HG03354 (cell line): ENCODE data around the gene TLL2.

ENCODE experiments used
- ATAC-seq: cut with Tn5 transposase; IDR thresholded peaks from one replicate; pipeline ENCODE4 v1.9.1; 2021; ENCODE audit warnings: mild to moderate bottlenecking; ENCODE audit not compliant: unreplicated experiment, poor library complexity, severe bottlenecking

Gene TLL2

GRCh38 chr10:96402417-96403305 lies 111.1 kb downstream of the TLL2 start:
- ATAC-seq, result no peak

GRCh38 chr10:96401036-96401435 lies 112.7 kb downstream of the TLL2 start:
- no peak for ATAC-seq

DNA sequence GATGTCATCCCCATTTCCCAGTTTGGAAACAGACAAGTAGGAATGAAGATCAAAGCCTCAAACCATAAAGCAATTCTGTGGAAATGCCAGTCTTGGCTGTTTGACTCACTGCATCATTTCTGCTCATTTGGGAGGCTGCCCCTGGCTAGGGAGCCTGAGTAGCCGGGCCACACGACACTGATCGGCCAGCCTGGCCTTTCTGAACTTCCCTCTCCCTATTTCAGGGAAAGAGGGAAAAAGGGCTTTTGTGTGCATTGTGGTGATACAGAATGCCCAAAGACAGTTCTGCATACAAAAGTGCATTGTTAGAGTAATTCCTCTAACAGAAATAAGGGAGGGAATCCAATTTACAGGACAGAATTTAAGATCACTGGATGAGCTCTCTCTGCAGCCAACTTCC lies 113.3 kb downstream of the TLL2 start:
- no peak for ATAC-seq

- ATAC-seq, result no peak
Measured at GRCh38 chr10:96397902-96398301, 115.8 kb downstream of the TLL2 start.

DNA sequence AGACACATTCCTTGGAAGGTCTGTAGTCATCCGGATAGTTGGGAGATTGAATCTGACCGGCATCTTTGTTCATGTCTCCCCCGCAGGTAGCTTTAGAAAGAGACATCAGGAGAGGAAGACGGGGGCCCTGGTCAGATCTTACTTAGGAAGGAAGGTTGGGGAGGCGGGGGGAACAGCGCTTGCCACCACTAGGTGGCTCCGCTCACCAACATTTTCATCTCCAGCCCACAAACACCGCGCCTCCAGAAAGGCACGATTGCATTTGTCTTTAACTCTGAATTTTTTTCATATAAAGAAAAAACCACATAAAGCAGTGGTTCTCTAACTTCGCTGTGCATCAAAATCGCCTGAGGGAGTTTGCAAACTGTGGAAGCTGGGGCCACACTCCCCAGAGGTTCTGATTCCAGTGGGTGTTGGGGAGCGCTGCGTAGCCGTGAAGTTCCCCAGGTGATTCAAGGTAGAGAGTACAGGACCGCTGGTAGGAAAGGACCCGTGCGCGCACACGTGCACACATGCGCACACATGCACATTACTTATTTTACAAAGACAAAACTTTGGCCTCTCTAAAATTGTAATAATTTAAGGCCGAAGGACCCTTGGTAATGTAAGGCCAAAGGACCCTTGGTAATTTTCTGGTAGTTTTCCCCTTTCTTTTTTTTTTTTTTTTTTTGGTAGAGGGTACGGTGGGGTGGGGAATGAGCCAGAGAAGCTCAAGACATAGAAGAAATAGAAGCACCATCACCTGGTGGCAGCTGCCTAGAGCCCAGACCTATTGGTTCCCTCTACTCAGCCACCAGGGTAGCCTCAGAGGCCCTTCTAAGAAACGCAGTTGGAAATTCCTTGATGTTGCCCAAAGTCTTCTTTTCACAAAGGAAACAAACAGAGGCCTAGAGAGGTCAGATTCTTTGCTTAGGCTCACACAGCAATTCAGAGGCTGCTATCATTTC lies 117.5 kb downstream of the TLL2 start:
- ATAC-seq, result peak; percentile 62

DNA sequence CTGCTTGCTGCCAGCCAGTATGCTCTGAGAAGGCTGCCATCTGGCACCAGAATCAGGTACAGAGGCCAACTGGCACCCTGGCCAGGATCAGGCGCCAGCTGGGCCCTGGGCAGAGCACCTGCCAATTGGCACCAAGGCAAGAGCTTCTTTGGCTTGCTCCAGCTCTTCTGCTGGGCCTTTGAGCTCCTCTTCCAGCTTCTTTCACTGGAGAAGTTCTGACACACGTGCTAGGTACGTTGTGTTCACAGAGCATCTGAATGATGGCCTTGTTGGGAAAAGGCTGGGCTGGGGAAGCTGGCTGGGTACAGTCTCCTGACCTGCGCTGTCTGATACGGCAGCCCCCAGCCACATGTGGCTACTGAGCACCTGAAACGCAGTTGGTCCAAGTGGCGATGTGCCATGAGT lies 123.3 kb downstream of the TLL2 start:
- no peak for ATAC-seq

- ATAC-seq, result no peak
Measured at GRCh38 chr10:96389785-96390184, 123.9 kb downstream of the TLL2 start.

DNA sequence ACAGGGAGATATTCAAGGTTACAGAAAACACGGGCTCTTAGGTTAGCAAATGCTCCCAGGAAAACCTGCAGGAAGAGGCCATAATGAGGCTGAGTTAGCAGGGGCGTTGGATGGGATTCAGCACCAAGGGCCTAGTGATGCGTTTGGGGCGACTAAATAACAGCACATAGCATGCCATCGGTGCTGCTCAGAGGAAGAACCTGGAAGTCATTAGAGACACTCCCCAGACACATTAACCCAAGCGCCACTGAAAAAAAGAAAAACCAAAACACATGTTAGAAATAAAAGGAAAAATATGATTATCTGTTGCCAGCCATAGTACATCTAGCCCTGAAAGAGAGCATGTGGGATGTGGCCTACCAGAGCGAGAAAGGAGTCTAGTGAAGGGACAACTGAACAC lies 126.1 kb downstream of the TLL2 start:
- no peak for ATAC-seq

GRCh38 chr10:96387161-96387560 lies 126.6 kb downstream of the TLL2 start:
- ATAC-seq, result no peak

- ATAC-seq, result no peak
Measured at GRCh38 chr10:96384506-96384905, 129.2 kb downstream of the TLL2 start.

DNA sequence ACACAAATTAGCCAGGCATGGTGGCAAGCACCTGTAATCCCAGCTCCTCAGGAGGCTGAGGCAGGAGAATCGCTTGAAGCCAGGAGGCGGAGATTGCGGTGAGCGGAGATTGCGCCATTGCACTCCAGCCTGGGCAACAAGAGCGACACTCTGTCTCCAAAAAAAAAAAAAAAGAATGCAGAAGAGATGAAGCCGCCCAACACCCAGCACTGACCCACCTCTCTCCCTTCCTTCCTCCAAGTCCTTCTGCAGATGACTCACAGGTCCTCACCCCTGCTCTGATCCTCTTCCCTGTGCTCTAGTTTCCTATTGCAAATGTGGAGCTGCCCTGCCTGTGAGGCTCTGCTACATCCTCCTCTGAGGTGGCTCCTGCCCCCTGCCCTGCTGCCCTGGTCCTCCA lies 132.9 kb downstream of the TLL2 start:
- no peak for ATAC-seq

DNA sequence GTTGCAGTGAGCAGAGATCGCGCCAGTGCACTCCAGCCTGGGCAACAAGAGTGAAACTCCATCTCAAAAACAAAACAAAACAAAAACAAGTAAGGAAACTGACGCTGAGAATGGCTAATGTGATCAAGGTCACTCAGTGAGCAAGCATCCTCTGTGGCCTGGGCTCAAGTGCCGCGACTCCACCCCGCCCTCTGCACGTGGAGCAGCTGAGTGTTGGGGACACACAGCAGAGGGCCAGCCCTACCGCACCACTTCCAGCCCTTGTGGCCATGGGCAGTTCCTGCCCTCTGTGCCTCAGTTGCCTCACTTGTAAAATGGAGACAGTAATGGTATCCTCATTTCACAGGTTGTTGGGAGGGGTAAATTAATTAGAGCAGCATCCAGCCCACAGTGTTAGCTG lies 134.0 kb downstream of the TLL2 start:
- ATAC-seq, result no peak

DNA sequence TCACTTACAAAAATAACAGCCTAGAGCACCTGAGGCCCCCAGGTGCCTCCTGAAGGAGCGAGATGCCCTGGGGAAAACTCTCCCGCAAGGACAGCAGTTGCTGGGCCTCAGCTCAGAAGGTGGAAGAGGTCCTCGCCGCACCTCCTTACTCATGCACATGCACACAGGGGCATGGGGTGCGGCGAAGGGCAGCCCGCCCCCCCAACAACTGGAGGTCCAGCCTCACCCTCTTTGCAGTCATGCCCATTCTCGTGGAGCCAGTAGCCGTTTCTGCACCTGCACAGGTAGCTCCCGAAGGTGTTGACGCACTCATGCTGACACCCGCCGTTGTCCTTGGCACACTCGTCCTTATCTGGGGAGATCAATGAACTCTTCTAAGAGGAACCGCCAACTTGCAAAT lies 135.0 kb downstream of the TLL2 start:
- ATAC-seq, result no peak

- ATAC-seq, result no peak
Measured at GRCh38 chr10:96377816-96378294, 135.9 kb downstream of the TLL2 start.

GRCh38 chr10:96376483-96376882 lies 137.2 kb downstream of the TLL2 start:
- ATAC-seq, result peak; percentile 50

DNA sequence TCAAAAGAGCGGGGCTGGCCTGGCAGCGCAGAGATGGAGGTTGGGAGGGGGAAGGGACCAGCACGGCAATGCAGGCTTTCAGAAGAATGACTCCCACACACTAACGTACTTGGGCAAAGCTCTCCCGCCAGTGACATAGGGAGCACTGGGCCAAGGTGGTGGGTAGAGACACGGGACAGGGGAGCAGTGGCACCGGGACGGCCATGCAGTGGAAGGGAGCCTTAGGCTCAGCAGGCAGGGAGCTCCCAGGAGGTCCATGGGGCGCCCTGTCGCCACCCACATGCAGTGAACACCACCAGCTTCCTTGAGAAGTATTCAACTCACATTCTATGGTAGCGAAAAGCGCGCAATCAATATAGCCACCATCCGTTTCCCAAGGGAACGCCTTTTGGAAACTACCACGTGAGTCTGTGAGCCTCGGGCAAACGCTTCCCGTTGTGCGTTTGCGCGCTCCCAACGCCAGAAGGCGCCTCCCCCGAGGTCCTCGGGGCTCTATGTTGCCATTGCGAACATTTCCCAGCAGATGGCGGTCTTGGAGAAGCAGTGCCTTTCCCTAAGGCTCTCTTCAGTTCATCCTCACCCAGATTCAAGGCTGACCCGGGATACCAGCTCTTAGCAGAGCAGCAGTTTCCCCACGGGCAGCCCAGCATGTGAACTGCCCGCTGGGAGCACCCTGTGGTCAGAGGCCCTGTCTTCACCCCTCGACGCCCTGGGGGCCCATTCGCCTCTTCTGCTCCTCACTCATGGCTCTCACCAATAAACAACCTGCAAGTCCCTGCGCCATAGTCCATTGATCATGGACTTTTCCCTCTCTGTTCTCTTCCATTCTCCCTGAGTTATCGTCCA lies 138.5 kb downstream of the TLL2 start:
- peak; percentile 77 for ATAC-seq

GRCh38 chr10:96374639-96374984 lies 139.1 kb downstream of the TLL2 start:
- no peak for ATAC-seq

DNA sequence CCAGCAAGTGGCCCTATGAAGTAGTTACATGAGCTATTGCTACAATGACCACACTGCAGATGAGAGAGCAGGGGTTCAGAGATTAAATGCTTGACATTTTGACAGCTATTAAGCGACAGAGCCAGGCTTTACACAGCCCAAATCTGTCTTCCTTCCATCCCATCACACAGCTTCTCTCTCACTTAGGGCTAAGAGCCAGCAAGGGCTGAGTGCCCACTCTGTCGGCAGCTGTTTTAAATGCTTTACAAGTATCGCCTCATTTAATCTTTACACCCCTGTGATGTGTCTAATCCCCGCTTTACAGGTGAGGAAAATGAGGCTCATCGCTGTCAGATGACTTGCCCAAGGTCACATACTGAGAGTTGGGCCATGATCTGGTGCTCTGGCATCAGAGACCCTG lies 139.7 kb downstream of the TLL2 start:
- ATAC-seq, result no peak

DNA sequence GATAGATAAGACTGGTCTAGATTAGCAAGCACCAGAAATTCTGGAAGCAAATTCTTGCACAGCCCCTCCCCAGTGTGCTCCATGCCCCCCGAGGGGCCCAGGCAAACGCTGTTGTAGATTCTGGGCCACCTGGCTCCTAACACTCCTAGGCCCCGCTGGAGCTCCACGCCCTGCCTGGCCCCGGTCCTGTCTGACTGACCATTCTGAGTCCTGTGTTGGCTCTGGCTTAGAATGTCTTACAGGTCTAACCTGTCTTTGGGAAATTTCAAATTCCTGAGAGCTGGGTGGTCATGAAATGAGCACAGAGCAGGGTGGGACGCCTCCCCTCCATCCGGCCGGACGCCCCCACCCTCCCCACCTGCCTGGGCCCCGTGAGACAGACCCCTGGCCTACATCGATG lies 142.4 kb downstream of the TLL2 start:
- ATAC-seq, result no peak
